ENCODE measurements around the gene MTFR1L.

- TF ChIP-seq POLR2A (IDR thresholded peaks at IDR 0.05), result no peak
- TF ChIP-seq CTCF (IDR thresholded peaks at IDR 0.05), result no peak
Observed at GRCh38 chr1:25815208-25816111, 4.3 kb upstream of the MTFR1L start.

Measured in heart left ventricle (tissue), 13 donors.